Measurements from ENCODE around the gene FKBP2.

FKBP2 gene

DNA sequence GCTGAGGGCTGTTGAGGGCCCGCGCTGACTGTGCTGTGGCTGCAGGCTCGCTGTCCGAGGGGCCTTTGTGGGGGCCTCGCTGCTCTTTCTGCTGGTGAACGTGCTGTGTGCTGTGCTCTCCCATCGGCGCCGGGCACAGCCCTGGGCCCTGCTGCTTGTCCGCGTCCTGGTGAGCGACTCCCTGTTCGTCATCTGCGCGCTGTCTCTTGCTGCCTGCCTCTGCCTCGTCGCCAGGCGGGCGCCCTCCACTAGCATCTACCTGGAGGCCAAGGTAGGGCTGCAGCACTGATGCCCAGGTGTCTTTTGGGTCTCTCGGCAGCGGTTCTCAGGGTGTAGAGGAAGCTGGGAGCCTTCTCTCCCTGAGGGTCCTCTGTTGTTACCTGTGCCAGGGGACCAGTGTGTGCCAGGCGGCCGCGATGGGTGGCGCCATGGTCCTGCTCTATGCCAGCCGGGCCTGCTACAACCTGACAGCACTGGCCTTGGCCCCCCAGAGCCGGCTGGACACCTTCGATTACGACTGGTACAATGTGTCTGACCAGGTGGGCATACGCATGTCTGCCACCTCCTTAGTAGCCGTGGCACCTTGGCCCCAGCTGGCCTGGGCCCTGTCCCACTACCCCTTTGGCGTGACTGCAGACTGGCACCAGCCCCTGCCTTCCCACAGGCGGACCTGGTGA lies 46.9 kb downstream of the FKBP2 start:
- peaks cover 10% of the 10 kb centered on the region; the same call in 1 of the 2 replicates for H3K79me2 ChIP-seq (ENCODE audit: insufficient read depth, low read length)
- H3K9me3 ChIP-seq (ENCODE audit: insufficient read depth, low read depth, low read length), result no peaks in the 10 kb centered on the region
- no peak overlapping the region for H2AFZ ChIP-seq (ENCODE audit: low read length)
- H3F3A ChIP-seq (ENCODE audit: low read depth), result no peaks in the 10 kb centered on the region
- no peaks in the 10 kb centered on the region for H3K36me3 ChIP-seq (ENCODE audit: insufficient read depth, low read length)
- H3K4me2 ChIP-seq (ENCODE audit: low read depth, low read length, poor library complexity, severe bottlenecking), result no peak overlapping the region
- no peak overlapping the region for H3K4me3 ChIP-seq (ENCODE audit: low read length, poor library complexity, severe bottlenecking)
- no peaks in the 10 kb centered on the region for H3K27me3 ChIP-seq (ENCODE audit: insufficient read depth, low read length, poor library complexity, severe bottlenecking)
- TF ChIP-seq EZH2phosphoT487 (IDR thresholded peaks at IDR 0.05; ENCODE audit: borderline replicate concordance) (no peak), CTCF (conservative IDR thresholded peaks at IDR 0.05; ENCODE audit: low read length) (no peak)
- H3K4me1 ChIP-seq (ENCODE audit: insufficient read depth, low read length, poor library complexity, severe bottlenecking), result peaks cover 8% of the 10 kb centered on the region
- no peaks in the 10 kb centered on the region for H4K20me1 ChIP-seq (ENCODE audit: insufficient read depth, low read length, poor library complexity, severe bottlenecking)
- no peak overlapping the region for H3K9ac ChIP-seq (ENCODE audit: low read depth, low read length, poor library complexity, severe bottlenecking)
- H3K9me2 ChIP-seq (replicated peaks; ENCODE audit: low read depth, low read length), result no peaks in the 10 kb centered on the region

GRCh38 chr11:64288353-64288750 lies 47.5 kb downstream of the FKBP2 start:
- Histone ChIP-seq H3K79me2 (ENCODE audit: insufficient read depth, low read length) (peaks cover 8% of the 10 kb centered on the region; the same call in 1 of the 2 replicates), H3K4me3 (ENCODE audit: low read length, poor library complexity, severe bottlenecking) (no peak overlapping the region), H3K36me3 (ENCODE audit: insufficient read depth, low read length) (no peaks in the 10 kb centered on the region)

GRCh38 chr11:64289002-64289564 lies 48.2 kb downstream of the FKBP2 start:
- Histone ChIP-seq H2AFZ (ENCODE audit: low read length) (no peak overlapping the region), H3K9ac (ENCODE audit: low read depth, low read length, poor library complexity, severe bottlenecking) (no peak overlapping the region), H3K9me2 (replicated peaks; ENCODE audit: low read depth, low read length) (no peaks in the 10 kb centered on the region), H3K79me2 (ENCODE audit: insufficient read depth, low read length) (peaks cover 5% of the 10 kb centered on the region; the same call in 1 of the 2 replicates), H4K20me1 (ENCODE audit: insufficient read depth, low read length, poor library complexity, severe bottlenecking) (no peaks in the 10 kb centered on the region), H3K36me3 (ENCODE audit: insufficient read depth, low read length) (no peaks in the 10 kb centered on the region), H3K4me2 (ENCODE audit: low read depth, low read length, poor library complexity, severe bottlenecking) (no peak overlapping the region), H3K4me1 (ENCODE audit: insufficient read depth, low read length, poor library complexity, severe bottlenecking) (peaks cover 4% of the 10 kb centered on the region), H3K27me3 (ENCODE audit: insufficient read depth, low read length, poor library complexity, severe bottlenecking) (no peaks in the 10 kb centered on the region), H3K4me3 (ENCODE audit: low read length, poor library complexity, severe bottlenecking) (no peak overlapping the region), H3K9me3 (ENCODE audit: insufficient read depth, low read depth, low read length) (no peaks in the 10 kb centered on the region), H3F3A (ENCODE audit: low read depth) (no peaks in the 10 kb centered on the region)
- TF ChIP-seq EZH2phosphoT487 (IDR thresholded peaks at IDR 0.05; ENCODE audit: borderline replicate concordance) (no peak), CTCF (conservative IDR thresholded peaks at IDR 0.05; ENCODE audit: low read length) (no peak)

More at GRCh38 chr11:64288353-64288750, 47.5 kb downstream of the FKBP2 start:
- no peaks in the 10 kb centered on the region for H3K9me3 ChIP-seq (ENCODE audit: insufficient read depth, low read depth, low read length)
- no peaks in the 10 kb centered on the region for H4K20me1 ChIP-seq (ENCODE audit: insufficient read depth, low read length, poor library complexity, severe bottlenecking)
- H2AFZ ChIP-seq (ENCODE audit: low read length), result no peak overlapping the region
- no peaks in the 10 kb centered on the region for H3F3A ChIP-seq (ENCODE audit: low read depth)
- H3K4me2 ChIP-seq (ENCODE audit: low read depth, low read length, poor library complexity, severe bottlenecking), result no peak overlapping the region
- no peaks in the 10 kb centered on the region for H3K27me3 ChIP-seq (ENCODE audit: insufficient read depth, low read length, poor library complexity, severe bottlenecking)
- H3K4me1 ChIP-seq (ENCODE audit: insufficient read depth, low read length, poor library complexity, severe bottlenecking), result peaks cover 8% of the 10 kb centered on the region
- no peaks in the 10 kb centered on the region for H3K9me2 ChIP-seq (replicated peaks; ENCODE audit: low read depth, low read length)
- no peak overlapping the region for H3K9ac ChIP-seq (ENCODE audit: low read depth, low read length, poor library complexity, severe bottlenecking)
- TF ChIP-seq EZH2phosphoT487 (IDR thresholded peaks at IDR 0.05; ENCODE audit: borderline replicate concordance), result no peak
- no peak for TF ChIP-seq CTCF (conservative IDR thresholded peaks at IDR 0.05; ENCODE audit: low read length)
